HG03103 (cell line): Measurements from ENCODE around the gene PKD1L1.
A peak's percentile ranks its signal among the peaks of the same experiment; 100 is the strongest.
"Not testable (repeated sequence)": the region's sequence is repeated elsewhere in the genome, so short reads cannot be mapped to it uniquely, and the experiment has no call there.

Experiments
- ATAC-seq: cut with Tn5 transposase; IDR thresholded peaks from one replicate; pipeline ENCODE4 v1.9.1; 2021; ENCODE audit warnings: low read depth; ENCODE audit not compliant: unreplicated experiment

The PKD1L1 gene

DNA sequence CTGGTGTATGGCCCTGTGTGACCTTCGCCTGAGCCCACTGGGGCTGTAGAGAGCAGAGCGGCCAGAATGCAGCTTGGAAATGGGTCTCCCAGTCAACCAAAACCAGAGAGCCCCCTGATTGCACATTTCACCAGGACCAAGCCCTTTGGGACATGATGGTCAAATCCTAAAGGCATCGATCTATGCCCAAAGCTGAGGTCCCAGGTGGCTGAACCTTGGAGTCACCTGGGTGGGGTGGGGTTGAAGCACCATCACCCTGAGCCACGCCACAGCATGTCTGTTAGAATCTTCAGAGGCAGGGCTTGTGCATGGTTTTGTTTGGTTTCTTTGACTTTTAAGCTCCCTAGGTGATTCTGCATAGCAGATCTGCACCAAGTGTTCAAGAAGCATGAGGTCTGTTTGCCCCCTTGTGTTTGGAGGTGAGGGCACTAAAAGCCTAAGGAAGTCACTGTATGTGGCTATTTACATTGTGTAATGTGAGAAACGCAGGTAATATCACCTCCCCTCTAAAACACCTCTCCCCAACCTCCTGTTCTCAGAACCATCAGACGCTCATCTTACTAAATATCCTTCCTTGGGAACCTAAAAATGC, 9.6 kb downstream of the PKD1L1 start:
- no peak for ATAC-seq

DNA sequence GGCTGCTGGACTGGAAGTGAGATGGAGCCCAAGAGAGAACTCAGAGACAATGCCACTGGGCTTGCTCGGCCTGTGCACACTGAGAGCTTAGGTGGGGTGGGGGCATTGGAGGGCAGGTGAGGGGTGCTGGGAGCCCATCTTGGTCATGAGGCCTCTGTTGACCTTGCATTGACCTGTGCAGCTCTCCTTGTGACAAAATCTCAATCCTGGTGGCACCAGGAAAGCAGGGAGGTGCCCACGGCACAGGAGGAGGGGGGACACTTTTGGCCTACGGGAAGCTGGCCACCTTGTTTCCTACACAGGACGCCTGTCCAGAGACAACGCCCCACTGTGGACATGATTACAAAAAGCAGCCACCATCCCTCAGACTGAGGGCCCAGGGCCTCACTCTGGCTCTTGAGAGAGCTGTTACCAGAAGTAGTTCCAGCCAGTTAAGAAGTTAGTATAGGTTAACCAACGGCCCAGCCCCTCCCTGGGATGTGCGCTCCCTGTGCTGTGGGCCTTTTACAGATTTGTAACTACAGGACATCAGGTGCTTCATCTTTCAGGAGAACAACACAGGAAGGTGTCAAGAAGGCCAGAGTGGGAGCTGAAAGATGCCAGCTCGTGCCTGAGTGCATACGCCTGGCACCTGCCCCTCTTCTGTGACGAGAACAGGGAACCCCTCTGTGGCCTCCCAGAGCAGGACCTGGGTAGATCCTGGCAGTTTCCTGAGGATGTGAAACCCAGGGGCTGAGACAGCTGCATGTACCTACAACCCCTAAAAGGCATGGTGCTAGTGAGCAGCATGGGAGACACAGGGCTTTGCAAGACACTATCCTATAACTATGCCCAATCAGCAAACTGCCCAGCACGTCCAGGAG, 10.3 kb downstream of the PKD1L1 start:
- peak; percentile 44 for ATAC-seq

DNA sequence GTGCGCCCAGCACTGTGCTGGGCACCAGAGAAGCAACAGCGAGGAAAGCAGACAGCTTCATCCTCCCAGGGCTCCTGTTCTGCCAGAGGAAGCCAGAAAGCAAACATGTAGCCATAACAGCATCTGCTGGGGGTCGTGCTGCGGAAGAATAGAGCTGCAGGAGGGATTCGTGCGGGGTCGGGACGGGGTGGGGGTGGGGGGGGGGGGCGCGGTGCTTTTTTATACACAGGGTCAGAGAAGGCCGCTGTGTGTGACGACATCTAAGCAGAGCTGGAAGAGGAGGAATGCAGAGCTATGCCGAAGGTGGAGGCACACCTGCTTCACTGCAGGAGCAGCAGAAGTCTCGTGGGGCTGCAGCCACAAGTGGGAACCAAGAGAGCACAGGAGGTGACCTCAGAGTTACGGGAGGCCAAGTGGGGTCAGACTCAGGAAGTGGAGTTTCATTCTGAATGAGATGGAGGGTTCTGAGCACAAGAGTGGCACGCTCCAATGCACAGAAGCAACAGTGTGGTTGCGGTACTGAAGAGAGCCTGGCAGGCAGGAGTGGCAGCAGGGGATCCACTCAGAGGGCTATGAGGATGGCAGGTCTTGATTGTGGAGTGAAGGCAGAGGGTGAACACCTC, 11.1 kb downstream of the PKD1L1 start:
- peak; percentile 92 for ATAC-seq

DNA sequence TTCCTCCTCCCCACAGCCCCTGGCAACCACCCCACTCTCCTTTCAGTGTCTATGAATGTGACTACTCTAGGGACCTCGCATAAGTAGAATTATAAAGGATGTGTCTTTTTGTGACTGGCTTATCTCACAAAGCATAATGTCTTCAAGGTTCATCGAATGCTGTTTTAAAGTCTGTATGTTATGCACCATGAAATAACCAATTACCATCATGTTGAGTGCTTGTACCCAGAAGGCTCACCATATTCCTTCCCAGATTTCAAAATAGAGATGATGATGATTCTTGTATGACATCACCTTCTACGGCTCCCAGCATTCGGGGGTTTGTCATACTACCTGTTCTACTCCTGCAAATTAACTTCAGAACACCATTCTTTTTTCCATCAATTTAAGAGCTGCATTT, 11.9 kb downstream of the PKD1L1 start:
- ATAC-seq = no peak

DNA sequence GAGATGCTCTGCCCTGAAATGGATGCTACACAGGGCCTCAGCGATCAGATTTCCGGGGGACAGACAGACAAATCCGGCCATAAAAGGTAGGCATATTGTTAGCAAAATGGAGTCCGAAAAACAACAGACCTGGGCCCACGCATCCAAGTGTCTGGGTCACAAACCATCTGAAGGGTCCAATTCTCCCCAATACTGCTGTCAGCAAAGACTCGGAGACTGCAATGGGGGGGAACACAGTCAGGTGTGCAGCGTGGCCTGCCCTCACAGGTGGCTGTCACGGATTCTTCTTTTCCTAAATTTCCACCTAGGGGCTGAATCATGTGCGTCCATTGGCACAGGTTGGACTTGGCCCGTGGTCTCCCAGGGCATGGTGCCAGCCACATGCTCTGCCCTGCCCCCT, 12.9 kb downstream of the PKD1L1 start:
- no peak for ATAC-seq

DNA sequence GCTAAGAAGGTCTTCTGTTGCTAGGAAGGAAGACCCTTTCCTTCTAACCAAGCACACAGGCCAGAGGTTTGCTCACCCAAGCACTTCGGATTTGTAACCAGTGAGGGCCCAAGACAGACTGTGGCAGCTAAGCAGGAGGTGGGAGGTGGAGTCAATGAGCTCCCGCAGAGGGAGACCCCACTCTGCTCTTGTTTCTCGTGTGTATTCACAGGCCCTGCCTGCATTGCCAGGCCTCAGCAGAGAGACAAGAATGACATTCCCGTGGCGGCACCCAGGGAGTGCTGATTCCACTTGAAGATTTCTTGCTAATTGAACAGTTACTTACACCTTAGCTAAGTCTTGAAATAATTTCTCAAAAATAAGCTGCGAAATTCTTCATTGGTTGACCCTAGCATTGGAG, 13.4 kb downstream of the PKD1L1 start:
- no peak for ATAC-seq

DNA sequence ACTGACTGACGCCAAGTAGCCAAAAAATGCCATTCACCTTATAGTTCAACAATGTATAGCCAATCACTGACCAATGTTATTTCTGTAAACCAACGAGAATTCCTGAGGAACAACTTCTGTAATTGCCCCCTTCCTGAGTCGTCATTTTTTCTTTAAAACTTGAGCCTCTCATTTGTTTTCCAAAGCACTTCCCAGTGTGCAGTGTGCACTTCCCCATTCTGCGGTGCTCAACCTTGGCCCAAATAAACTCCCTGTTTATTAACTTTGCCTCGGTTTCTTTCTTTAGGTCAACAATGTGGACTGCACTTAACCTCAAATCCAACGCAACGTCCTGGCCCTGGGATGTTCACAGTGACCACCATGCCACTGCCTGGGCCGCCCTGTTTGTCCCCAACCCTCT, 15.1 kb downstream of the PKD1L1 start:
- no peak for ATAC-seq

DNA sequence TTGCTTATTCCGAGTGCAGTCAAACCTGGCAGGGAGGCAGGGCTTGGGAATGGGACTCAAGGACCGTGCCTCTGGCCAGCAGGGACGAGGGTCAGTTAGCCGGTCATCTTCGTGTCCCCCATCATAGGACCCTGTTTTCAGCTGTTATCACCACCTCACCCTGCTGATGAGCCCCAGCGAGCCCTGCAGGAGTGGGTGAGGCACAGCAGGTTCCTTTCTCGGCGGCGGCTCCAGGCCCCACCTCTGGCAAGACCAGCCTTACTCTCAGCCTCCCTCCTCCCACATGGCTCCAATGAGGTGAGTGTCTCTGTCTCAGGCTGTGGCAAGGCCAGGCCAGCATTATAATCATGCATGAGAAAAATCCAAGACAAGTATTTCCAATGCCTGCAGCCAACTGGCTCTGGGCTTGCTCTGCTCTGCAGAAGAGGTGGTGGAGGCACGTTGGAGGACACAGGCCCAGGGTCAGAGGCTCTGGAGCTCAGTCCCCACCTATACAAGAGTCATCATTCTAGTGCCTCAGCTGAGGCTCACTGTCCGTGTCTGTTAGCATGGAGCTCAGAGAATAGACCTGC, 15.7 kb downstream of the PKD1L1 start:
- no peak for ATAC-seq

DNA sequence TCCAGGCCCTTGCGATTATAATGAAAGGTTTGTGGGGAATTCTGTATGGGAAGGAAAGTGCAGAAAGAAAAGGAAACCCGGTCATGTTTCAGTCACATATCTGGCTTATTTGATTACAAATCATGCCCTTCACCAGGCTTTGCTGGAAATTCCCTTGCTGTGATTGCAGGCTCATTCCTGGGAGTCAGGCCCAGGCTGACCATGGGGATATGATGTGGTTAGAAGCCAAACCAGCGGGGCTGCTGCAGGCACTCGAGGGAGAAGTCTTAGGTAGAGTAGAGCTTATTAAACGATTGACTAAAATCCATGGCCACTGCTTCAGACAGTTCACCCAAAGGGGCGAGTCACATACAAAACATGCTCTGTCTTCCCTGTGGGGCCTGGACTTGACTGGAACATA, 16.2 kb downstream of the PKD1L1 start:
- no peak for ATAC-seq

DNA sequence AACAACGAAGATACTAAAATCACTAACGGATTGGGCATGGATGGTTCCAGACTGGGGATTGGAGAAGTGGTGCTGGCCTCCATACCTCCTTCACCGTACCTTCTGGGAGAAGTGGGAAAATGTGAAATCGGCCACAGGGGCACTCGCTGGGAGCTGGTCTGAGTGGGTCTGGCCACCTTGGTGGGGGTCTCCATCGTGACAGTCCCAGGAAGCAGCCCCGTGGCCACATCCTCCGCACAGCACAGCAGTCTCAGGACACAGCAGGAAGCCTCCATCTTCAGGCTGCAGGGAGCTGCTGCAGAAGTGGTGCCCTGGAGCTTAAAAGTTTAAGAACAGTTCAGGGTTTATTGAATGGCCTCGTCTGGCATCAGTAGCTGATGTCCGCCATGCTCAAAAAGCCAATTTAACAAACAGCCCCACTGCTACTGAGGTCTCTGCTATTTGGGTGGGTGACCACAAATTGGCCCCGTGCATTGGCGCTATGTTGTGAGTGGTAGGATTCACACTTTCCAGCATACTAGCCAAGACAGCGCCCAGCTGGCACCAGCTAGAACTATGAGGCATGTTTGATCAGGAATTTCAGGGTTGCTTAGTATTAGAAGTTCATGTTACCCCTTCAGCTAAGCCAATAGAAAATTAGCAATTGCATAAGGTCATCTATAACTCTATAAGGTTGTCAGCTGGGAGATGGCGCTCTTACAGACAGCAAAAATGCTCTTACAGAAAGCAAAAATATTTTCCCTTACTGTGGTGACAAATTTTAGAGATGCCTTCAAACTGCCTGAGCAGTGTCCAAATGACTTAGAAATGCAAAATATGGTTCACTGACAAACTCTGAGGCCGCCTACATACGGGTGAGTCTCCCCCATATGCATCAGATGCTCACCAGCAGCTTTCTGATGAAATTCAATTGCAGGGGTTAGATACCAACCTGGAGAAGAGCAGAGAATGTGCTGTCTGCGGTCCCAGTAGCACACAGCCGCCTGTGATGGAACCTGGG, 17.0 kb downstream of the PKD1L1 start:
- ATAC-seq = no peak

DNA sequence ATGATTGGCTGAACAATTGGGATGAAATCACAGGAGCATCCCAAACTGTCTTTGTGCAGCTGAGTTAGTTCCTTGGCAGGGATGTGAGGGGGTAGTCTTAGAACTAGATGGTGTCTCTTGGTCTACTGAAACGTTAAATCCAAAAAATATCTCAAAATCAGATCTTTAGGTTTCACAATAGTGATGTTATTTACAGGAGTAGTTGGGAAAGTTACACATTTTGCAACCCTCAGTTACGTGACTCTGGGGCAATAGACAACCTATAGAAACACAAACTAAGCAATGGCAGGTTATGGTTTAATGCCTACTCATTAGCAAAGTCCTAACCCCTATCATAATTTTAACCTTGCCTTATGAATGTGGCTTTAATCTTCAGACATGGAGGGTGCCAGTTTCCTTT, 24.0 kb downstream of the PKD1L1 start:
- no peak for ATAC-seq

DNA sequence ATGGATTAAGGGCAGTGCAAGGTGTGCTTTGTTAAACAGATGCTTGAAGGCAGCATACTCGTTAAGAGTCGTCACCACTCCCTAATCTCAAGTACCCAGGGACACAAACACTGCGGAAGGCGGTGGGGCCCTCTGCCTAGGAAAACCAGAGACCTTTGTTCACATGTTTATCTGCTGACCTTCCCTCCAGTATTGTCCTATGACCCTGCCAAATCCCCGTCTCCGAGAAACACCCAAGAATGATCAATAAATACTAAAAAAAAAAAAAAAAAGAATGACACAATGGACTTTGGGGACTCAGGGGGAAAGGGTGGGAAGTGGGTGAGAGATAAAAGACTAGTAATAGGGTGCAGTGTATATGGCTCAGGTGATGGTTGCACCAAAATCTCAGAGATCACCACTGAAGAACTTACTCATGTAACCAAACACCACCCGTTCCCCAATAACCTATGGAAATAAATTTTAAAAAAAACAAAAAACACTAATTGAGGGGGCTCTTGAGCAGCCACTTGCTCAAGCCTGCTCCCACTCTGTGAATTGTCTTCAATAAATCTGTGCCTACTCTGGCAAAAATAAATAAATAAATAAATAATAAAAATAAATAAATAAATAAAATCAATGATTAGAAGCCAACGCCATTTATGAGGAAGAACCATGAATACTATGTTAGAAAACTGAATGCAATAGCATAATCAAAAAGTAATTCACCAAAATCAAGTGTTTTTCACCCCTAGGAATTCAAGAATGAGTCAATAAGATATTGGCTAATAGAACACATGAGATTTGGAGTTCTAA, 25.0 kb downstream of the PKD1L1 start:
- ATAC-seq = not testable (repeated sequence)

DNA sequence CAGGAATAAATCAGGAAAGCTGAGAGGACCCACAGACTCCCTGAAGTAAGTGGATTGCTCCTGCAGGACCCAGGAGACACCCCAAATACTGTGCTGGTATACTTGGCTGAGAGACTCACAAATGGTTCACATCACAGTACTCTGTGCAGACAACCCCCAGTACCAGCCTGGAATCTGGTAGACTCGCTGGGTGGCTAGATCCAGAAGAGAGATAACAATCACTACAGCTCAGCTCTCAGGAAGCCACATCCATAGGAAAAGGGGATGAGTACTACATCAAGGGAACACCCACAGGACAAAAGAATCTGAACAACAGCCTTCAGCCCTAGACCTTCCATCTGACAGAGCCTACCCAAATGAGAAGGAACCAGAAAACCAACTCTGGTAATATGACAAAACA, 31.8 kb downstream of the PKD1L1 start:
- ATAC-seq = not testable (repeated sequence)

DNA sequence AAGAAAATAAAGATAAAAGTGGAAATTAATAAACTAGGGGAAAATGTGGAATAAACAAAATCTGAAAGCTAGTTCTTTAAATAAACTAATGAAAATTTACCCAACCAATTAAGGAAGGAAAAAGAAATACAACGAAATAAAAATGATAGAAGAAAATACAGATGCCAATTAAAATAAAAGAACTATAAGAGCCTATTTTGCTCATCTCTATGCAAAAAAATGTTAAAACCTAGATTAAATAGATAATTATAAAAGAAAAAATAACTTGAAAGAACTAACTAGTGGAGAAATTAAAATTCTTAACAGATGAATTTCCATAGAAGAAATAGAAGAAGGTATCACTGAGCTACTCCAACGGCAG, 32.7 kb downstream of the PKD1L1 start:
- ATAC-seq = no peak

DNA sequence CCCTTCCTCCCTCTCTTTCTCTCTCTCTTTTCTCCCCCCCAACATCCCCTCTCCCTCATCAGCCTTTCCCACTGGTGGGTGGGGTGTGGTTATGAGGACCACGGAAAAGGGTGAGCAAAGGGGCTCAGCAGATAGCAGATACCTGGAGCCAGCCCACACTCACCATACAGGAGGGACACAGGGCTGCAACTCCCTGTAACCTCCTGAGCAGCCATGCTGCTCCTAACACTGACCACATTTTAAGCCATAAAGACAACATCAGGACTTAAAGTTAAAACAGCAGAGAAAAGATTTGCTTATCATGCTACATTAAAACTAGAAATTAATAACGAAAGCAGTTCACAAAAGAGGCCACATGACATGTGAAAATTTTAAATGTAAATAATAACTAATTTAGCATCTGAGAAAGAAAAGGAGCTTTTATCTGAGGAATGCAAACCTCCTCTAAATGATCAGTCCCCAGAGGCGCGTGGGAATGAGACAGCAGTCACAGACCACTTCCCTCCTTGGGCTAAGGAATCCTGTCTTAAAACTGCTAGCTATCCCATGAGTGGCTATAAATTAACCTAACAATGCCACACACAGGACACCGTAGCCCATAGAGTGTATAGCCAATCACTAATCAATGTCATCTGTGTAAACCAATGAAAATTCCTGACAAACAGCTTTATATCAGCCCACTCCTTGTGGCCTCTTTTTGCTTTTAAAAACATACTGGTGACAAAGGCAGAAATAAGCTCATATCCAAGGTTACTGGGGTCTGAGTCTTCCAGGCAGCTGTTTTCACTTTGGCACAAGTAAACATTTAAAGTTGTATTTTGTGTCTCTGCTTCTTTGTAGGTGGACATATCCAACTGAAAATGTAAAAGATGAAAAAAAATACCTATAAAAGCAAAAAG, 33.3 kb downstream of the PKD1L1 start:
- no peak for ATAC-seq

DNA sequence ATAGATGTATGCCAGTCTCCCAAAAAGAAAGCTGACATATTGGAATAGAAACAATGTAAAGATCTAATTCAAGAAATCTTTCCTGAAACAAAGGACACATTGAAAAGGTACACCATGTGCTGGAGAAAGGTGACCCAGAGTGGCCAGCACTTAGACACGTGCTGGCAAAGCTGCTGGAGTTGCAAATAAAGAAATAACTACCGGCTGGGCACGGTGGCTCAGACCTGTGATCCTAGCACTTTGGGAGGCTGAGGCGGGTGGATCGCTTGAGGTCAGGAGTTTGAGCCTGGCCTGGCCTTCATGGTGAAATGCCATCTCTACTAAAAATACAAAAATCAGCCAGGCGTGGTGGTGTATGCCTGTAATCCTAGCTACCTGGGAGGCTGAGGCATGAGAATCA, 35.9 kb downstream of the PKD1L1 start:
- ATAC-seq = no peak

DNA sequence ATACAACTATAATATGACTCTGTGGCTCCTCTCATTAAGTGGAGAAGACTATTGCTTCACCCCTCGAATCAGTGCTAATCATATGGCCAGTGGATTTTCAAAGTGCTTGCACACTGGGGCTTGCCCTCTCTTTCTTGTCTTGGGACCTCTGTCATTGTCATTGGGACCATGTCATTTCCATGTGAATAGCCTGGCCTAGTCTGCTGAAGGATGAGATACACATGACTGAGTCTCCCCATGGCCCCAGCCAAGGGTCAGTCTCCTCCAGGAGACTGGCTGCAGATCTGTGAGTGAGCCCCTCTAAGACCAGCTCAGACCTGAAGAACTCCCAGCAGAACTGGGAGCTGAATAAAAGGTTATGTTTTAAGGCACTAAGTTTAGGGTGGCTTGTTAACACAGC, 39.5 kb downstream of the PKD1L1 start:
- no peak for ATAC-seq

DNA sequence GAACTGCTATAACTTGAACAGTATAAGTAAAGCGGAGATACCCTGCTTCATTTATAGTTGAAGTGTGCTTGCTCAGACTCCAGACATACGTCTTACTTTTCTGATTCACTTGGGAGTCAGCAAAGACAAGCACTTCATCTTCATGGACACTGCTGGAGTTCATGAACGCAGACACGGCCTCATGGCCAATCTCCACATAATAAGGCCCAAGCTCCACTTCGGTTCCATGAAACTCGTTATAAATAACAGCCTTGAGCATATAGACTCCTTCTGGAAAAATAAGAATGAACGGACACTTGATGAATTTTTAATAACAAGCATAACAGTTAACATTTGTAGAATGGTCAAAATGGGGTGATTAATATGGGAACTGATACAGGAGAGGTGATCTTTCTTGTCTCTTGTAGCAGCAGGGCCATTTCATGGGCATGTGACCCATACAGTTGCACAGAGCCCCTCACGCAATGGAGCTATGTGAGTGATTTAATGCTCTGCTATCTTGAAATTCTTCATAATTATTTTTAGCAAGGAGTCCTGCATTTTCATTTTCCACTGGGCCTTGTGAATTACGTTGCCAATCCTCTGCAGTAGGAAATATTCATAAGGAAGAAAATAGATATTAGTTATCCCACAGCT, 40.2 kb downstream of the PKD1L1 start:
- ATAC-seq = no peak
